SK-N-MC (cell line): ENCODE data around the gene RNF215.

ENCODE experiments used
- EZH2 ChIP-seq: fragments of 200-600 bp; sonication (generic); IDR thresholded peaks from one replicate; pipeline ENCODE4 v1.6.1; 2017; ENCODE audit warnings: antibody characterized with exemption
- FOXP2 ChIP-seq: optimal IDR thresholded peaks from 2 replicates; pipeline ENCODE3; 2011; ENCODE audit warnings: mild to moderate bottlenecking, moderate library complexity; ENCODE audit not compliant: insufficient read depth; ENCODE audit errors: extremely low read length, control extremely low read depth
- POLR2AphosphoS5 ChIP-seq: IDR thresholded peaks from 2 replicates; pipeline ENCODE4 v1.6.1; 2012; ENCODE audit warnings: mild to moderate bottlenecking, low read depth, low read length, borderline replicate concordance

DNA sequence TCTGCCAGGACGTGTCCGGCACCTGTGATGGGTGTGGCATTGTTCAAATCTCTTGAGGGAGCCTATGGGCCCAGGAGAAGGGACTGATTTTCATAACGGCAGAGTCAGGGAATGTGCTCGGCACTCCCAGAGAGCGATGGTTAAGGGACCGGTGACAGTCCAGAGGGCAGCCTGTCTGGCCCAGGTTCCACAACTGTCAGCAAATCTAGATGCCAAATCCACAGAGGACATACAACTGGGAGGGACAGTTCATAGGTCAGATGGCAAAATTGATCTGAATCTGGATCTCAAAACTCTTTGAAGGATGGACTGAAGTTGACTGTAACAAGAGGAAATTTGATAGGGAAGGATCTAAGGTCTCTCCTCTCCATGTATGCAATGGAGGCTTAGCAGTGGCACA lies 17.1 kb upstream of the RNF215 start:
- TF ChIP-seq EZH2 (no peak), POLR2AphosphoS5 (no peak), FOXP2 (no peak)
